SJCRH30 (cell line): ENCODE data around the gene ORMDL3. TPM values are rescaled to one million over a fixed set of nuclear protein-coding genes. Genes with fewer than 3 reads are reported as not detected.
"Not testable (repeated sequence)": the region's sequence is repeated elsewhere in the genome, so short reads cannot be mapped to it uniquely, and the experiment has no call there.

Experiments
- DNase-seq, 2 experiments: peaks; one replicate each; pipeline ENCODE4 v3.0.0-alpha.2; 2015 to 2020
- H3K27ac ChIP-seq: fragments of 250-450 bp; sonication (Bioruptor Pico); 2 replicates; pipeline ENCODE4 v1.5.1; 2020; ENCODE audit warnings: mild to moderate bottlenecking, moderate library complexity
- H3K27me3 ChIP-seq: fragments of 250-450 bp; sonication (Bioruptor Pico); 2 replicates; pipeline ENCODE4 v1.5.1; 2020; ENCODE audit warnings: mild to moderate bottlenecking, moderate library complexity
- H3K36me3 ChIP-seq: fragments of 250-450 bp; sonication (Bioruptor Pico); 2 replicates; pipeline ENCODE4 v1.5.1; 2020; ENCODE audit warnings: mild to moderate bottlenecking, moderate library complexity
- H3K4me1 ChIP-seq: fragments of 250-450 bp; sonication (Bioruptor Pico); 2 replicates; pipeline ENCODE4 v1.5.1; 2020; ENCODE audit warnings: mild to moderate bottlenecking, moderate library complexity
- H3K4me3 ChIP-seq: fragments of 250-450 bp; sonication (Bioruptor Pico); 2 replicates; pipeline ENCODE4 v1.5.1; 2020; ENCODE audit warnings: mild to moderate bottlenecking, moderate library complexity
- H3K9me3 ChIP-seq: fragments of 250-450 bp; sonication (Bioruptor Pico); replicated peaks from 2 replicates; pipeline ENCODE4 v1.5.1; 2020; ENCODE audit warnings: mild to moderate bottlenecking, moderate library complexity
- total RNA-seq: library from RNA; depleted of rRNA; stranded (reverse); fragments of >200 nt; shearing (Covaris generic); gene quantifications from 2 replicates; pipeline ENCODE4 v1.2.3, GENCODE V29; 2014

Gene ORMDL3
- total RNA-seq, 1 experiment from 2014 or later: 27.8 TPM

DNA sequence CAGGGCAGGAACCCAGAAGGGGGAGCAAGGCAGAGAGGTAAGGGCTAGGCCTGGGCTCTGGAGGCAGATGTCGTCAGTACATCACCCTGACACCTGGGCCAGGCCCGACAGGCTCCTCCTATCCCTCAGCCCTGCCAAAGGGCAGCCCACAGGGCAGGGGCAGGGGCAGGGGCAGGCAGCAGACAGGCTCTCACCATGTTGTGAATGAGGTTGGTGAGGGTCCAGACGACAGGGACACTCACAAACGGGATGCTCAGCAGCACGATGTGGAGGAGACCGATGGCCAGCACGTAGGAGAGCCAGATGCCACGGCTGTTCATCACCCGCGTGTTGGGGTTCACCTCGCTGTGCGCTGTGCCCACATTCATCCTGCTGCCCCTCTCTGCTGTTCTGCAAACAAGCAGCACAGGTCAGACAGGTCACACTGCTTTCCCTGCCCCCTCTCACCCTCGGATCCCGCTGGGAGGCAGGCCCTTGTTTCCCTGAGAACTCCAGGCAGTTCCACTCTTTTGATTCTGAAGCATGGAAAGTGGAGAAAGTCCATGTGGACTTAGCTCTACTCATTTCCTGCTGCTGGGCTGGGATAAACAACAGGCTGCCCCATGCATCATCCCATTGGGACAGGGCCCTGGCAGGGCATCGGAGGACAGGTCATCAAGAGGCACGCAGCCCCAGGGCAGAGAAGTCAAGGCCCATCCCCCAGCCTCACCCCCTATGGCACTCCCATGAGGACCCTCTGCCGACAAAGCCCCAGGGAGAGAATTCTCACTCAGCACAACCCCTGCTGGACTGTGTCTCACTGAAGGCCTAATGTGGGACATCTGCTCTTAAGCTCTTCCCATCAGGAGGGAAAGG, 3.3 kb downstream of the ORMDL3 start:
- Histone ChIP-seq H3K4me1 (peaks cover 14% of the 10 kb centered on the region), H3K4me3 (no peak overlapping the region), H3K9me3 (no peaks in the 10 kb centered on the region), H3K27ac (no peak overlapping the region), H3K27me3 (no peaks in the 10 kb centered on the region), H3K36me3 (no peaks in the 10 kb centered on the region; the same call in 1 of the 2 replicates)
- DNase-seq: no peak

DNA sequence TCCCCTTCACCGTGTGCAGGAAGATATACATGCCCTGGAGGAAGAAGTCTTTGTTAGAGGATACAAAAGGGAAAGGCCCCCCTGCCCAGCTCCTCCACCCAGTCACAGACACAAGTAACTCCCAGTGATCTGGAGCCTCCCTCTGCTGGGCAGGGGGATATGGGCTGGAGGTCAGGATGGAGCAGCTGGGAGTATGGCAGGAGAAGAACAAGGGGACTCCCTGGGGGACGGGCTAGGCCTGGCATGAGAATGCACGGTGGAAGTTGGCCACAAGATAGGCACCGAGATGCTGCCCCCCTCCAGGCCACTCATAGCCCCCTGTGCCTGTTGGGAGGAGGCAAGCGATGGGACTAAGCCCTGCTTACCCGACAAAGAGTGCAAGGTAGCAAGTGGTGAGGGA, 4.2 kb downstream of the ORMDL3 start:
- Histone ChIP-seq H3K4me1 (peaks cover 14% of the 10 kb centered on the region), H3K9me3 (no peaks in the 10 kb centered on the region), H3K36me3 (no peaks in the 10 kb centered on the region; the same call in 1 of the 2 replicates), H3K27me3 (no peaks in the 10 kb centered on the region), H3K27ac (no peak overlapping the region), H3K4me3 (no peak overlapping the region)
- no peak for DNase-seq

DNA sequence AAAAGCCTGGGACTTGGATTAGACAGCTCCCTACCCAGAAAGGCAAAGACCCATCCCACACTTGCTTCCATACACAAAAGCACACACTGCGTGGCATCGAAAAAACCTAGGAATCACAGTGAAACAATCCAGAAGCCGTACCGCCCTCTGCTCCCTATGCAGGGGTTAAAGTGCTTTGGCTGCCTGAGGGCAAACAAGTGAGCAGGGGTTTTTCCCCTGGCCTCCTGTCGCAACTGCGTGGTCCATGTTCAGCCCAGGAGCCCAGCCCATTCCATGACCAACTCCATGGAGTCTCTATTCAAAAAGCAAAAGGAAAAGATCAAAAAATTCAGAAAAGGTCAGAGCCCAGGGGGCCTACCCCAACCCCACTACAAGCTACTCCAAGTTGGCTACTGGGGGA, 5.4 kb downstream of the ORMDL3 start:
- Histone ChIP-seq H3K4me3 (no peak overlapping the region), H3K36me3 (no peaks in the 10 kb centered on the region; the same call in 1 of the 2 replicates), H3K27ac (no peak overlapping the region), H3K27me3 (no peaks in the 10 kb centered on the region), H3K9me3 (no peaks in the 10 kb centered on the region), H3K4me1 (peaks cover 14% of the 10 kb centered on the region)
- DNase-seq: no peak

DNA sequence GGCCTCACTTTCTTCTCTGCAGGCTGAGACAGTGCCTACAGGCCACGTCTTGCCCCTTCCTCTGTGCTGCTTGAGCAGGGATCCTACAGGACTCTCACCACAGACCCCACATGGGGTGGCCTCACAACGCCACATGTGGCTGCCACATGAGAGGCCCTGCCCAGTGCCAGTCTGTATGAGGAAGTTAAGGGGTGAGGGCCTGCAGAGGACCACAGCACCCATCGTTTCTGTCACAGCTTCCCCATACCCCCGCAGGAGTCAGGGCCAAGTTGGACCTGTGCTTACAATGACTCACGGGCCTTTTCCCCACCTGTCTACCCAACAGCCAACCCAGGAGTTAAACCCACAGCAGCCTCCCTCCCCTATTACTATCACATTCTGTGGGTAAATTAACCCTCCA, 6.1 kb downstream of the ORMDL3 start:
- peaks cover 11% of the 10 kb centered on the region for H3K4me1 ChIP-seq
- H3K27ac ChIP-seq: no peak overlapping the region
- H3K27me3 ChIP-seq: no peaks in the 10 kb centered on the region
- no peak for DNase-seq
- no peaks in the 10 kb centered on the region for H3K9me3 ChIP-seq
- H3K4me3 ChIP-seq: no peak overlapping the region
- no peaks in the 10 kb centered on the region; the same call in 1 of the 2 replicates for H3K36me3 ChIP-seq

DNA sequence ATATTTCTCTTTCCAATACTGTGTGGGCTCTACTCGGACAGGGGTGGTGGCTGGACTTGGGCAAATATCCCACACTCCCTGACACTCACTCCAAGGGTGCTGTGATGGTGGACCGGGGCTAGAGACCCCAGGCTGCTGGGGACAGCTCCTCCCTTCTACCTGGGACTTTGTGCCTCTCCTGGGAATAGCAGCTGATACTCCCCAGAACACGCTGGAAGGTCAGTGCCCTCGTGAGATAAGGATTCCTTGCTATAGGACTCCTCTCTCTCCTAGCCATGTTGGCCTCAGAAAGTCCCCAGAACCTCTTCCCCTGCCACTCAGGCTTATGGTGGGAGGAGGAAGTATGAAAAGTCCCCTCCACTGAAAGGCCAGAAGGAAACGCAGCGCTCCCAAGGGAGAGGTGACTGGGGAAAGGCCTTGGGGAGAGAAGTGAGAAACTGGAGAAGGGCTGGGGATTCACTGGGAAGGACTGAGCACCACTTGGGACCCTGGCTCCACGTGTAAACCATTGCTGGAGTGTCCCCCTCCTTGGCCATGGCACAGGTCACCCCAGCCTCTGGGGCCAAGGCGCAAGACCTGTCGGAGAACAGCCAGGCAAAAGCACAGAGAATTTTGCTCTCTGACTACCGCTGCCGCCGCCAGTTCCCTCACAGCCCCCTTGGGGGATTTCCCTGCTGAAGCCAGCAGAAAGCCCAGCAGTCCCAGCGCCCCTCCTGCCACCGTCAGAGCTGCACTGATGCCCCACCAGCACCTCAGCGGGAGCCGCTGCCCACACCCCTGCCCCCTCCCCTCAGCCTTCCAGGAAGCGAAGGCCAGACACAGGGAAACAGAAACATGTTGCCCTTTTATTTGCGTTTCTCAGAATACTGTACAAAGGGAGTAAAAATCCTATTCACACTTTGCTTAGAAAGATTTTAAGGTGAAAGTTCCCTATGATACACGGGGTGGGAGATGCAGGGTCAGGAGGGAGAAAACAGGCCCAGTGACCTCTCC, 6.9 kb downstream of the ORMDL3 start:
- Histone ChIP-seq H3K36me3 (no peaks in the 10 kb centered on the region; the same call in 1 of the 2 replicates), H3K4me3 (no peak overlapping the region), H3K27ac (no peak overlapping the region), H3K27me3 (no peaks in the 10 kb centered on the region), H3K9me3 (no peaks in the 10 kb centered on the region), H3K4me1 (peaks cover 2% of the 10 kb centered on the region; the same call in 1 of the 2 replicates)
- DNase-seq: no peak

DNA sequence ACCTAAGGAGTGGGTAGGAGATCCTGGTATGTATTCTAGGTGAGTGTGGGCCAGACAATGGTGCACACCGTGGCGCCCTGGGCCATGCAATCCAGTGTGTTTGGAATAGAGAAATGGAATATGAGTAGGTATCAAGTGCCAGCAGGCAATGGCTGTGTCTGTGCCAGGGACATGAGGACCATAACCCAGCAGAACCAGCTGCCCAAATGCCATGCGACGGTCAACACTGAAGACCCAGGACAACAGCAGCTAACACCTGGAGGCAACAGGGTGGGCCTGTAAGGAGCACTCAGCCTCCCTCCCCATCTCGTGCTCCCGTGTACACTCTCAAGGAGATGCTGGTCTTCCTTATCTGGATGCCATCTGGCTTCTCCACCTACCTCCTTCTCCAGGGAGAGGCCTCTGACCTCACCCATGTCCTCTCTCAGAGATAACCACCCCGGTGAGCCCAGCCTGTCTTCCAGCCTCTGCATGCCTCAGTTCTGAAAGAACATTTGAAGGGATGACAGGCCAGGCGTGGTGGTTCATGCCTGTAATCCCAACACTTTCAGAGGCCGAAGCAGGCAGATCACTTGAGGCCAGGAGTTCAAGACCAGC, 8.2 kb downstream of the ORMDL3 start:
- no peaks in the 10 kb centered on the region for H3K4me1 ChIP-seq
- no peak overlapping the region for H3K4me3 ChIP-seq
- no peaks in the 10 kb centered on the region; the same call in 1 of the 2 replicates for H3K36me3 ChIP-seq
- no peak overlapping the region for H3K27ac ChIP-seq
- no peaks in the 10 kb centered on the region for H3K9me3 ChIP-seq
- no peak for DNase-seq
- H3K27me3 ChIP-seq: no peaks in the 10 kb centered on the region

DNA sequence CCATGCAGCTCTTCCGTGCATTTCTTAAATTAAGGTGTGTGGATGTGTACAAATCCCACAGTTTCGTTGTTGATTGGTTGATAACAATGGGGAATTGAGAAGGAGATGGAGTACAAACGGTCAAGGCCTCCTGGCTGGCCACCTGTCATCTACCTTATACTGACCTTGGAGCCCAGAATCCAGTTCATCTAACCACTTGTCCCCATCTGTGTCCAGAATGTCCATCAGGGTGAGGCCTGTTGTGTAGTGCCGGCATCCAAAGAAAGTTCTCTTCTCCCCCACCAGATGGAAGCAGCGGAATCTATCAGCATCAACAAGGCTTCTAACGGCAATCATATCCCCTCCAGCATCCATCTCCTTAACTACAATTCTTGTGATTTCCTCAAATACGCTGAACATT, 10.5 kb downstream of the ORMDL3 start:
- Histone ChIP-seq H3K27me3 (no peaks in the 10 kb centered on the region), H3K36me3 (no peaks in the 10 kb centered on the region; the same call in 1 of the 2 replicates), H3K4me3 (no peak overlapping the region), H3K27ac (no peak overlapping the region), H3K4me1 (no peaks in the 10 kb centered on the region), H3K9me3 (no peaks in the 10 kb centered on the region)
- no peak for DNase-seq

DNA sequence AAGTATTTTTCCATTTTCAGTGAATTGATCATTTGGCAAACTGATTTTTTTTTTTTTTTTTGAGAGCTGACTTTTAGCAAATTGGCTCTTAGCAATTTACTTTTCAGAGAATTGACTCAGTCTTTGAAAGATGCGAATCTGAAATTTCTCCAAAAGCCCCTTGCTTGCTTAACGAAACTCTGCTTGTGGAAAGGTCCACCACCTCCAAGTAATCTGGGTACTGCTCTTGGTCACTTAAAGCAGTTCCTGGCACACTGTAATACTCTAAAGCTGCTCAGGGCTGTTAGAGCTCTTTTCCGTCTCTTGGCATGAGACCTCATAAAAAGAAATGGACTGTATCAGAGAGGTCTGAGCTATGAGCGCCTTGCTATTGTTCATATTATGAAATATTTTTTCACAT, 11.8 kb downstream of the ORMDL3 start:
- Histone ChIP-seq H3K27me3 (no peaks in the 10 kb centered on the region), H3K27ac (no peak overlapping the region), H3K4me1 (no peaks in the 10 kb centered on the region), H3K4me3 (no peak overlapping the region), H3K36me3 (no peaks in the 10 kb centered on the region; the same call in 1 of the 2 replicates), H3K9me3 (no peaks in the 10 kb centered on the region)
- DNase-seq: no peak

DNA sequence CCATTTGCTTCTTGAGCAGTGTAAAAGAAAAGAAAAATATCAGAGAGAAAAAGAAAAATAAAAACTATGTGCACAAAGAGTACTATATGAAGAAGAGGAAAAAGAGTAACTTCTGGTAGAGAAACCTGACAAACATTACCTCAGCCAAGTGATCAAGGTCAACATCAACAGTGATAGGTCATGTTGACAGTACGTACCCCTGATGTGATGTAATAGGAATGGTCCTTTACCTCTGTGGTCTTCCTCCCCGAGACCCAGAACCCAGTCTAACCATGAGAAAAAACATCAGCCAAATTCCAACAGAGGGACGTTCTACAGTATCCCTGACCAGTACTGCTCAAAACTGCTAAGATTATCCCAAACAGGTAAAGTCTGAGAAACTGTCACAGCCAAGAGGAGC, 13.4 kb downstream of the ORMDL3 start:
- Histone ChIP-seq H3K4me1 (no peaks in the 10 kb centered on the region), H3K9me3 (no peaks in the 10 kb centered on the region), H3K4me3 (no peak overlapping the region), H3K27ac (no peak overlapping the region), H3K27me3 (no peaks in the 10 kb centered on the region), H3K36me3 (no peaks in the 10 kb centered on the region)
- DNase-seq: no peak

DNA sequence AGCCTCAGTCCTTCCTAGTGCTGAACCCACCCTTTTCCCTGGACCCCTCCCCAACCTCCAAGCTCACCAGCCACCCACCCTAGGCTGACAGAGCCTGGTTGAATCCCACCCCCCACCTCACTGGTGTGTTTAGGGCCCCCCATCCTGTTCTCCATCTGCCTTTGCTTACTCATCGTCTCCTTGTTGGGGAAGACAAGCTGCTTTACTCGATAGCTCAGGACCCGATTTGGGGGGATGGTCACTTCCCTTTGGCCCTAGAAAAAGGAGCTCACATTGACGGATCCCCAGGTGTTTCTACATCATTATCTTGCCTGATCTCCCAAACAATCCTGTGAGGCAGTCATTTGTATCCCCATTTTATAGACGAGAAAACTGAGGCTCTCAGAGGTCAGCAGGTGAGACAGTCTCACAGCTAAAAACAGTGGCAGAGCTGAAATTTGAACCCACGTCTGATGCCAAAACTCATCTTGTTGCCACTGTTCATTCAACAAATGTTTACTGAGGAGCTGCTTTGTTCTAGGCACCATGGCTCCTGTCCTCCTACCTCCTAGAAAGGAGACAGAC, 18.5 kb downstream of the ORMDL3 start:
- H3K4me1 ChIP-seq: no peaks in the 10 kb centered on the region
- H3K27me3 ChIP-seq: no peaks in the 10 kb centered on the region
- no peaks in the 10 kb centered on the region for H3K36me3 ChIP-seq
- no peak overlapping the region for H3K27ac ChIP-seq
- DNase-seq: no peak
- H3K9me3 ChIP-seq: no peaks in the 10 kb centered on the region
- no peak overlapping the region for H3K4me3 ChIP-seq

DNA sequence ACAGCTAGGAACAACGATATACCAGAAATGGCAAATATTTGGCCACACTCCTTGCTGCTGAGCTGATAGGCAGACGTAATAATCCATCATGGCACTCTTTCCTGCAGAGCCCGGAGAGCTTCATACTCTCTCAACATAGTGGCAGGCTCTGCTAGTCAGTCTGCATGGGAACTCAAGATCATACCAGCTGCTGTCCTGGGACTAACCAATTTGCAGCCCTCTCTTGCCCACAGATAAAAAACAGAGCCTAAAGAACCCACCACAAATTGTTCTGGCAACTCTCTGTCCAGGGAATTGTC, 22.5 kb downstream of the ORMDL3 start:
- Histone ChIP-seq H3K36me3 (no peaks in the 10 kb centered on the region), H3K27ac (no peak overlapping the region), H3K27me3 (no peaks in the 10 kb centered on the region), H3K9me3 (no peaks in the 10 kb centered on the region), H3K4me3 (no peak overlapping the region), H3K4me1 (no peaks in the 10 kb centered on the region)
- no peak for DNase-seq

DNA sequence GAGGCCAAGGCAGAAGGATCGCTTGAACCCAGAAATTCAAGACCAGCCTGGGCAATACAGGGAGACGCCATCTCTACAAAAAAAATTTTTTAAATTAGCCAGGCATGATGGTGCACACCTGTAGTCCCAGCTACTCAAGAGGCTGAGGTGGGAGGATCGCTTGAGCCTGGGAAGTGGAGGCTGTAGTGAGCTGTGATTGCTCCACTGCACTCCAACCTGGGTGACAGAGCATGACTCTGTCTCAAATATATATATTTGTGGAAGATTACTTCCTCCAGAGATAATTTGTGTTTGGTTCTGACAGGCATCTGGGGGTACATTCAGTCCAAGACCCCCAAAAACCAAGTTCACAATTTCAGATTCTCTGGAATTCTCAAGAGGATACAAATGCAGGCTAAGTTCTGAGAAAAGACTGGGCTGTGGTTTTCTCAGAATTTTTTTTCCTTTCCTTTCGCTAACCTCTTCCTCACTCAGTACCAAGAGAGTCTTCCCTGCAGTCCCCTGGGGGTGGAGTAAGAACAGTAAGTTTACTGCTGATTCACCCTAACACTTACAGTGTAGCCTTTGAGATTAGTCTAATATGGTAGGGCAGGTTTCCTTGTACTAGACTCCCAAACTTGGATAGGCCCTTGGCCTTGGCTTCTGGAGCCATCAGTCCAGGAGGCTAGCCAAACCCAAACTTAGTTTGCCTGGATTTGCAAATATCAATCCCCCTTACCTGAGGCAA, 24.1 kb downstream of the ORMDL3 start:
- Histone ChIP-seq H3K4me1 (no peaks in the 10 kb centered on the region), H3K36me3 (no peaks in the 10 kb centered on the region), H3K27me3 (no peaks in the 10 kb centered on the region), H3K9me3 (no peaks in the 10 kb centered on the region), H3K27ac (no peak overlapping the region), H3K4me3 (no peak overlapping the region)
- DNase-seq: no peak

DNA sequence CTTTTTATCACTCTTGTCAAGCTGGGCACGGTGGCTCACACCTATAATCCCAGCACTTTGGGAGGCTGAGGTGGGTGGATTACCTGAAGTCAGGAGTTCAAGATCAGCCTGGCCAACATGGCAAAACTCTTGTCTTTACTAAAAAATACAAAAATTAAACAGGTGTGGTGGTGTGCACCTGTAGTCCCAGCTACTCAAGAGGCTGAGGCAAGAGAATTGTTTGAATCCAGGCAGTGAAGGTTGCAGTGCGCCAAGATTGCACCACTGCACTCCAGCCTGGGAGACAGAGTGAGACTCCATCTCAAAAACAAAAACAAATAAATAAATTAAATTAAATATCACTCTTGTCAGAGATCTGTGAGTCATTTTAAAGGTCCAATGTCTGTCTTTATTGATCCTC, 25.4 kb downstream of the ORMDL3 start:
- H3K27ac ChIP-seq, H3K36me3 ChIP-seq, H3K9me3 ChIP-seq, H3K4me3 ChIP-seq, H3K27me3 ChIP-seq, H3K4me1 ChIP-seq, DNase-seq: not testable (repeated sequence)

DNA sequence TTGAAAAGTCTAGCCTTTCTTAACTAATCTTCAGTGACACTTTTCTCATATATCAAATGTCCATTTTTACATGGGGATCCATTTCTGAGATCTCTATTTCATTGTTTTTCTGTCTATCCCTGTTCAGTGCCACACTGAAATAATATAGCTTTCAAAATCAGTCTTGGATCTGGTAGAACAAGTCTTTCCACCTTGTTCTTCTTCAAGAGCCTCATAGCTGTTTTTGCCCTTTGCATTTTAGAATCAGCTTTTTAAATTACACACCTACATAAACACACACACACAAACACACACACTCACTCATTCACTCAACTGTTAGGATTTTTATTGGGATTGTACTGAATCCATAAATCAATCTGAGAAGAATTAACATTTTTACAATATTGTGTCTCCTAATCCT, 28.2 kb downstream of the ORMDL3 start:
- no peak for DNase-seq
- H3K27me3 ChIP-seq: no peaks in the 10 kb centered on the region

More for the DNA sequence above, 28.2 kb downstream of the ORMDL3 start:
- Histone ChIP-seq H3K9me3 (no peaks in the 10 kb centered on the region), H3K27ac (no peak overlapping the region), H3K4me3 (no peak overlapping the region), H3K4me1 (no peaks in the 10 kb centered on the region), H3K36me3 (no peaks in the 10 kb centered on the region)
